K562 (cell line): Measurements from ENCODE around the gene CLEC2B. TPM values are rescaled to one million over a fixed set of nuclear protein-coding genes. Genes with fewer than 3 reads are reported as not detected.

Experiments used
- ATAC-seq: fragments of 200-7000 bp; cut with Tn5 transposase; 3 replicates; pipeline ENCODE4 v1.9.1; 2020; ENCODE audit warnings: moderate library complexity
- BruUV-seq: library from RNA; stranded (reverse); fragments of 400-500 nt; replicated peaks from 2 replicates; lab custom pipeline; 2021; lab: Mats Ljungman, UMichigan
- CTCF ChIA-PET: fragments of 300-600 bp; formaldehyde crosslinking; extraction: SDS; loops from one replicate; lab custom pipeline; 2021; ENCODE audit warnings: low intra/inter-chr PET ratio; lab: Yijun Ruan, JAX
- POLR2A ChIA-PET: fragments of 300-600, 350-650 bp; sonication (Branson Sonifier 250); formaldehyde crosslinking; extraction: SDS; loops from one replicate; lab custom pipeline; 2021; ENCODE audit warnings: antibody characterized with exemption, inconsistent platforms; lab: Yijun Ruan, JAX
- DNase-seq, 4 experiments: peaks; one replicate each; pipeline versions ENCODE4 v3.0.0 to v3.0.0-alpha.2; 2011 to 2018; ENCODE audit warnings: low spot score in 3 of 4, mixed read lengths in 3 of 4; ENCODE audit errors: extremely low read depth in 1 of 4
- FAIRE-seq: peaks from 2 replicates; lab custom pipeline; 2011; peaks lifted over from hg19 to GRCh38; lab: Jason Lieb, UNC
- H2AFZ ChIP-seq: 2 replicates; pipeline ENCODE4 v1.6.0; 2011; ENCODE audit warnings: low read depth, low read length, control low read depth, inconsistent platforms
- H3K27ac ChIP-seq: fragments of 200-600 bp; 3 replicates; pipeline ENCODE4 v1.8.0; 2011; ENCODE audit warnings: low read depth, mild to moderate bottlenecking, control low read depth, inconsistent platforms, low read length, moderate library complexity, mixed read lengths; ENCODE audit errors: extremely low read depth
- H3K27me3 ChIP-seq, 2 experiments: fragments of 300-600 bp in 1 of 2; 2 replicates in 1 of 2; 3 replicates in 1 of 2; pipeline versions ENCODE4 v1.6.0 to v1.8.0; 2011; ENCODE audit warnings: inconsistent platforms in 2 of 2, low read length in 2 of 2, mild to moderate bottlenecking in 1 of 2, mixed read lengths in 1 of 2, moderate library complexity in 1 of 2; ENCODE audit not compliant: control insufficient read depth in 2 of 2, insufficient read depth in 2 of 2
- H3K36me3 ChIP-seq: fragments of 300-600 bp; 3 replicates; pipeline ENCODE4 v1.8.0; 2011; ENCODE audit warnings: mild to moderate bottlenecking, low read length, inconsistent platforms; ENCODE audit not compliant: control insufficient read depth, insufficient read depth
- H3K4me1 ChIP-seq, 2 experiments: fragments of 200-600 bp in 1 of 2; replicated peaks in 1 of 2; 2 replicates in 1 of 2; 3 replicates in 1 of 2; pipeline versions ENCODE4 v1.5.1 to v1.8.0; 2011; ENCODE audit warnings: inconsistent platforms in 2 of 2, low read length in 2 of 2, mild to moderate bottlenecking in 1 of 2, mixed read lengths in 1 of 2, moderate library complexity in 1 of 2; ENCODE audit not compliant: control insufficient read depth in 2 of 2, insufficient read depth in 2 of 2
- H3K4me2 ChIP-seq: 2 replicates; pipeline ENCODE4 v1.6.1; 2011; ENCODE audit warnings: low read length, control low read depth, inconsistent platforms, mixed read lengths; ENCODE audit not compliant: insufficient read depth
- H3K4me3 ChIP-seq: fragments of 200-600 bp; sonication (generic), shearing (Covaris generic); 2 replicates; pipeline ENCODE4 v1.5.1; 2016; ENCODE audit warnings: control low read depth, inconsistent platforms
- H3K79me2 ChIP-seq: fragments of 200-600 bp; 3 replicates; pipeline ENCODE4 v1.8.0; 2011; ENCODE audit warnings: low read length, inconsistent platforms; ENCODE audit not compliant: control insufficient read depth, insufficient read depth
- H3K9ac ChIP-seq, 2 experiments: 2 replicates each; pipeline versions ENCODE4 v1.6.0 to v1.6.1; 2011; ENCODE audit warnings: low read depth in 2 of 2, low read length in 2 of 2, control low read depth in 1 of 2, inconsistent platforms in 1 of 2, mild to moderate bottlenecking in 1 of 2, mixed read lengths in 1 of 2; ENCODE audit not compliant: insufficient read depth in 1 of 2
- H3K9me1 ChIP-seq: one replicate; pipeline ENCODE4 v1.6.0; 2011; ENCODE audit warnings: inconsistent platforms, mild to moderate bottlenecking, low read length, moderate library complexity; ENCODE audit not compliant: control insufficient read depth, insufficient read depth
- H3K9me3 ChIP-seq: replicated peaks from 2 replicates; pipeline ENCODE4 v1.5.1; 2011; ENCODE audit warnings: low read depth, low read length, inconsistent platforms; ENCODE audit not compliant: control insufficient read depth, insufficient read depth
- H4K20me1 ChIP-seq: replicated peaks from 2 replicates; pipeline ENCODE4 v1.6.1; 2011; ENCODE audit warnings: low read length, inconsistent platforms, mixed read lengths; ENCODE audit not compliant: control insufficient read depth, insufficient read depth
- POLR2A ChIP-seq: fragments of 450-650 bp; conservative IDR thresholded peaks from 2 replicates; pipeline ENCODE4 v1.6.1; 2016
- SLC30A9 ChIP-seq: fragments of 250-450 bp; sonication (Bioruptor Pico); IDR thresholded peaks from 2 replicates; pipeline ENCODE4 v1.8.0; 2022; ENCODE audit warnings: mild to moderate bottlenecking, moderate library complexity
- TGIF2 ChIP-seq: sonication (generic); formaldehyde crosslinking; IDR thresholded peaks from 2 replicates; pipeline ENCODE4 v1.8.1; 2022; ENCODE audit warnings: mild to moderate bottlenecking, missing genetic modification reagents, moderate library complexity
- ZEB2 ChIP-seq: fragments of 450-650 bp; IDR thresholded peaks from 2 replicates; pipeline ENCODE4 v1.6.1; 2016
- ZNF3 ChIP-seq: fragments of 250-450 bp; sonication (Bioruptor Pico); IDR thresholded peaks from 2 replicates; pipeline ENCODE4 v1.5.0; 2021; ENCODE audit warnings: mild to moderate bottlenecking, moderate library complexity
- WGBS: fragments of 100-300 bp; shearing (Covaris generic); methylation state at CpG from one replicate; pipeline ENCODE4 v1.1.6; 2016; ENCODE audit warnings: low coverage, mixed read lengths; ENCODE audit not compliant: insufficient coverage; ENCODE audit errors: missing lambda C conversion rate; 5-methylcytosine and 5-hydroxymethylcytosine counted together
- in situ Hi-C: fragments of 300-500 bp; cut with MboI; formaldehyde crosslinking; loops from 4 replicates; pipeline ENCODE4 v1.15.0; 2018; ENCODE audit warnings: inconsistent platforms, mixed read lengths
- intact Hi-C: fragments of 100-400 bp; cut with micrococcal nuclease; formaldehyde crosslinking; loops from 2 replicates; pipeline ENCODE4 v1.14.2; 2022
- polyA plus RNA-seq, 8 experiments: library from polyadenylated mRNA; depleted of rRNA in 4 of 8; stranded (reverse) in 5 of 8; unstranded in 3 of 8; fragments of >200 nt; fragmentation: Nextera tagmentation in 2 of 8; fragmentation: Illumina TruSeq in 1 of 8; extraction: Ambion mirVana in 2 of 8; extraction: Trizol in 1 of 8; gene quantifications; 2 replicates each; pipeline versions ENCODE4 v1.2.1 to v1.2.3, GENCODE V29; 2011 to 2014; ENCODE audit warnings: inconsistent platforms in 1 of 8, missing spikeins in 1 of 8
- total RNA-seq, 7 experiments: library from RNA; depleted of rRNA in 6 of 7; stranded (reverse); fragments of >200 nt in 6 of 7; fragmentation: Illumina TruSeq in 2 of 7; extraction: Trizol in 2 of 7; gene quantifications; 2 replicates each; pipeline versions ENCODE4 v1.2.1 to v1.2.3, GENCODE V29; 2011 to 2021; ENCODE audit warnings: low replicate concordance in 1 of 7
- TF ChIP-seq, protein P1 (sequence below), 3 experiments: fragments of 200-800 bp in 1 of 3; fragments of 250-450 bp in 1 of 3; fragments of 450-650 bp in 1 of 3; sonication (Bioruptor Pico) in 1 of 3; sonication (Bioruptor generic) in 1 of 3; formaldehyde crosslinking in 1 of 3; IDR thresholded peaks; 2 replicates each; pipeline versions ENCODE4 v1.6.1 to v1.8.0; 2016 to 2022; ENCODE audit warnings: mild to moderate bottlenecking in 2 of 3, missing genetic modification characterization in 2 of 3, missing compliant biosample characterization in 1 of 3, moderate library complexity in 1 of 3
- TF ChIP-seq, protein P2 (sequence below), 2 experiments: fragments of 450-650 bp in 1 of 2; sonication (generic) in 1 of 2; formaldehyde crosslinking; conservative IDR thresholded peaks; 2 replicates each; pipeline versions ENCODE4 v1.4.0 to v1.8.1; 2020 to 2022; ENCODE audit warnings: mild to moderate bottlenecking in 1 of 2, missing genetic modification reagents in 1 of 2

Gene CLEC2B
- total and polyA plus RNA-seq, 9 of the 15 experiments (the other 6 are each of a cell fraction or from before 2014, with no cell fraction given), result 1.3 to 5.9 (median 2.9) TPM

DNA sequence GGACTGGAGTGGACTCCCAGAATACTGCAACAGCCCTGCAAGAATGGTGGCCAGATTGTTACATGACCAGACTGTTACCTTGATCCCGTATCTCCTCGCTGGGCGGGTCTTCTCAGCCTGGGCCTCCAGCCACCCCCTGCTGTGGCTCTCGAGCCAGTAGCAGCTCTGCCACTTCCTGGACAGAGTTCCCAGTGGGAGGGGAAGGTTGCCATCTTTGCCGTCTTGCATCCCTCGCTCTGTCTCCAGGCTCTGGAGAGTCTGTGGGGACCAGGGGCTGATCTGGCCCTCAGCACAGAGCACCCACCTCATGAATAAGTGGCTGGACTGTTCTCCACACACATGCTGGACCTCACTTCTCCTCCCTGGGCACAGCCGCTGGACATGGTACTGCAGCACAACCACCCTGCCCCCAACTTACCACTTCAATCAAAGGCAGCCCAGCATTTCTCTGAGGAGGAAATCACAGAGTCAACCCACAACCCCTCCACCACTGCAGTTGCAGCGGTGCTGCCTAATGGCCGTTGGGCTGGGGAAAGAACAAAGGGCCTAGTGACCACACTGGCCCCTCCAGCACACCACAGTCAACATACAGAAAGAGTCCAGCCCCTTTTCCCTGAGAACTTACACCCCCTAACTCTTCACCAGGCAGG lies 48.7 kb downstream of the CLEC2B start:
- TF ChIP-seq, protein P1, sequence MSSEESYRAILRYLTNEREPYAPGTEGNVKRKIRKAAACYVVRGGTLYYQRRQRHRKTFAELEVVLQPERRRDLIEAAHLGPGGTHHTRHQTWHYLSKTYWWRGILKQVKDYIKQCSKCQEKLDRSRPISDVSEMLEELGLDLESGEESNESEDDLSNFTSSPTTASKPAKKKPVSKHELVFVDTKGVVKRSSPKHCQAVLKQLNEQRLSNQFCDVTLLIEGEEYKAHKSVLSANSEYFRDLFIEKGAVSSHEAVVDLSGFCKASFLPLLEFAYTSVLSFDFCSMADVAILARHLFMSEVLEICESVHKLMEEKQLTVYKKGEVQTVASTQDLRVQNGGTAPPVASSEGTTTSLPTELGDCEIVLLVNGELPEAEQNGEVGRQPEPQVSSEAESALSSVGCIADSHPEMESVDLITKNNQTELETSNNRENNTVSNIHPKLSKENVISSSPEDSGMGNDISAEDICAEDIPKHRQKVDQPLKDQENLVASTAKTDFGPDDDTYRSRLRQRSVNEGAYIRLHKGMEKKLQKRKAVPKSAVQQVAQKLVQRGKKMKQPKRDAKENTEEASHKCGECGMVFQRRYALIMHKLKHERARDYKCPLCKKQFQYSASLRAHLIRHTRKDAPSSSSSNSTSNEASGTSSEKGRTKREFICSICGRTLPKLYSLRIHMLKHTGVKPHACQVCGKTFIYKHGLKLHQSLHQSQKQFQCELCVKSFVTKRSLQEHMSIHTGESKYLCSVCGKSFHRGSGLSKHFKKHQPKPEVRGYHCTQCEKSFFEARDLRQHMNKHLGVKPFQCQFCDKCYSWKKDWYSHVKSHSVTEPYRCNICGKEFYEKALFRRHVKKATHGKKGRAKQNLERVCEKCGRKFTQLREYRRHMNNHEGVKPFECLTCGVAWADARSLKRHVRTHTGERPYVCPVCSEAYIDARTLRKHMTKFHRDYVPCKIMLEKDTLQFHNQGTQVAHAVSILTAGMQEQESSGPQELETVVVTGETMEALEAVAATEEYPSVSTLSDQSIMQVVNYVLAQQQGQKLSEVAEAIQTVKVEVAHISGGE (CRISPR knock-in tag; IDR thresholded peaks at IDR 0.05), result no peak
- no peak for TF ChIP-seq POLR2A
- TF ChIP-seq ZEB2, result no peak
- no peak for TF ChIP-seq ZNF3 (CRISPR knock-in tag)
- TF ChIP-seq TGIF2 (CRISPR knock-in tag), result no peak
- TF ChIP-seq, protein P2, sequence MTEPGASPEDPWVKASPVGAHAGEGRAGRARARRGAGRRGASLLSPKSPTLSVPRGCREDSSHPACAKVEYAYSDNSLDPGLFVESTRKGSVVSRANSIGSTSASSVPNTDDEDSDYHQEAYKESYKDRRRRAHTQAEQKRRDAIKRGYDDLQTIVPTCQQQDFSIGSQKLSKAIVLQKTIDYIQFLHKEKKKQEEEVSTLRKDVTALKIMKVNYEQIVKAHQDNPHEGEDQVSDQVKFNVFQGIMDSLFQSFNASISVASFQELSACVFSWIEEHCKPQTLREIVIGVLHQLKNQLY (CRISPR knock-in tag; conservative IDR thresholded peaks at IDR 0.05), result no peak
- no peak for TF ChIP-seq SLC30A9 (CRISPR knock-in tag)
- Histone ChIP-seq H3K9me3 (no peaks in the 10 kb centered on the region), H3K36me3 (no peaks in the 10 kb centered on the region), H3K4me1 (no peaks in the 10 kb centered on the region; a peak in 1 of 5 replicates), H3K9ac (no peak overlapping the region; a peak in 1 of 4 replicates), H3K27ac (no peak overlapping the region), H3K79me2 (no peaks in the 10 kb centered on the region), H4K20me1 (no peaks in the 10 kb centered on the region), H3K4me3 (no peak overlapping the region), H3K4me2 (no peak overlapping the region), H2AFZ (no peak overlapping the region), H3K27me3 (no peaks in the 10 kb centered on the region), H3K9me1 (no peaks in the 10 kb centered on the region)
- in situ Hi-C loops (loop anchor here (25.0 kb wide), 1 partner anchor 317 kb away; the partner anchor contains the start of gene CLEC7A), intact Hi-C loops (no loop called here)
- no peak for DNase-seq
- BruUV-seq, result no TSS peak
- CTCF ChIA-PET, result no interaction called here
- WGBS, result 12% methylated on average over 5 of the region's 9 CpGs
- ATAC-seq, result no peak
- no peak for FAIRE-seq
- POLR2A ChIA-PET, result no interaction called here
